Omental fat pad (tissue), 4 donors: Measurements from ENCODE around the gene KIAA0040. TPM values are rescaled to one million over a fixed set of nuclear protein-coding genes. Genes with fewer than 3 reads are reported as not detected.

ENCODE experiments used
- ATAC-seq: fragments of 150-250 bp; one replicate; pipeline ENCODE4 v1.9.1; 2016; ENCODE audit warnings: mild to moderate bottlenecking, moderate library complexity; ENCODE audit not compliant: low FRiP score
- DNase-seq: peaks from one replicate; pipeline ENCODE4 v3.0.0-alpha.2; 2019; ENCODE audit warnings: low spot score
- CTCF ChIP-seq, 3 donors: fragments of 450-650 bp; IDR thresholded peaks; one replicate each; pipeline ENCODE4 v1.5.1; 2016 to 2017; ENCODE audit warnings: antibody characterized with exemption in 3 of 3, mild to moderate bottlenecking in 3 of 3, moderate library complexity in 2 of 3
- total RNA-seq, 4 donors: library from RNA; depleted of rRNA; stranded (reverse); fragments of >200 nt; gene quantifications; one replicate each; pipeline ENCODE4 v1.1.0, GENCODE V29; 2016

KIAA0040 gene
- total RNA-seq, 4 donors from 2014 or later, result 83.4 to 172 (median 113) TPM

- TF ChIP-seq CTCF (IDR thresholded peaks at IDR 0.05), result no peak
- ATAC-seq, result no peak
- DNase-seq, result no peak
Measured at GRCh38 chr1:175166746-175167145, 25.8 kb downstream of the KIAA0040 start.

- no peak for TF ChIP-seq CTCF (IDR thresholded peaks at IDR 0.05)
- DNase-seq (no peak), ATAC-seq (no peak)
Measured at GRCh38 chr1:175164751-175165150, 27.8 kb downstream of the KIAA0040 start.

- no peak for TF ChIP-seq CTCF (IDR thresholded peaks at IDR 0.05)
- no peak for DNase-seq
- ATAC-seq, result no peak
Measured at GRCh38 chr1:175163702-175164101, 28.9 kb downstream of the KIAA0040 start.

GRCh38 chr1:175162955-175163354, 29.6 kb downstream of the KIAA0040 start:
- ATAC-seq, result no peak
- no peak for TF ChIP-seq CTCF (IDR thresholded peaks at IDR 0.05)

GRCh38 chr1:175158170-175158591, 34.4 kb downstream of the KIAA0040 start:
- ATAC-seq (no peak), DNase-seq (no peak)
- TF ChIP-seq CTCF (IDR thresholded peaks at IDR 0.05), result no peak

More at GRCh38 chr1:175162955-175163354, 29.6 kb downstream of the KIAA0040 start:
- no peak for DNase-seq

GRCh38 chr1:175157200-175157599, 35.4 kb downstream of the KIAA0040 start:
- TF ChIP-seq CTCF (IDR thresholded peaks at IDR 0.05), result no peak
- DNase-seq (no peak), ATAC-seq (no peak)

- TF ChIP-seq CTCF (IDR thresholded peaks at IDR 0.05), result no peak
- no peak for ATAC-seq
- no peak for DNase-seq
Measured at GRCh38 chr1:175155936-175156335, 36.6 kb downstream of the KIAA0040 start.
